A549 (cell line): ENCODE results near the gene RIT1.

Source experiments
- KDM5A ChIP-seq: fragments of 200-600 bp; sonication (generic); IDR thresholded peaks from 2 replicates; pipeline ENCODE4 v1.6.1; 2016; ENCODE audit warnings: antibody characterized with exemption, mild to moderate bottlenecking
- MAZ ChIP-seq: fragments of 150-350 bp; IDR thresholded peaks from 2 replicates; pipeline ENCODE4 v1.6.1; 2014; ENCODE audit warnings: antibody characterized with exemption, low read depth, low read length, borderline replicate concordance
- POLR2A ChIP-seq: IDR thresholded peaks from 2 replicates; pipeline ENCODE4 v1.6.1; 2012; ENCODE audit warnings: mild to moderate bottlenecking, low read length
- RAD21 ChIP-seq, 2 experiments: fragments of >200 bp in 1 of 2; sonication (Bioruptor Twin) in 1 of 2; formaldehyde crosslinking in 1 of 2; IDR thresholded peaks in 1 of 2; conservative IDR thresholded peaks in 1 of 2; 2 replicates in 1 of 2; 3 replicates in 1 of 2; pipeline ENCODE4 v1.6.1; 2012 to 2018; ENCODE audit warnings: inconsistent platforms in 1 of 2
- RFX5 ChIP-seq: fragments of 450-650 bp; IDR thresholded peaks from 2 replicates; pipeline ENCODE4 v1.7.1; 2014; ENCODE audit warnings: antibody characterized with exemption, mild to moderate bottlenecking, moderate library complexity
- TF ChIP-seq, protein P1 (sequence below): fragments of >200 bp; sonication (Bioruptor Twin); formaldehyde crosslinking; IDR thresholded peaks from 3 replicates; pipeline ENCODE4 v1.5.1; 2016
- TF ChIP-seq, protein P2 (sequence below): fragments of 150-350 bp; IDR thresholded peaks from 2 replicates; pipeline ENCODE4 v1.6.1; 2014; ENCODE audit warnings: low read depth, mild to moderate bottlenecking, low read length
- TF ChIP-seq, protein P3 (sequence below): fragments of 250-450 bp; sonication (Bioruptor Pico); IDR thresholded peaks from 2 replicates; pipeline ENCODE4 v1.5.0; 2021; ENCODE audit warnings: mild to moderate bottlenecking, moderate library complexity, borderline replicate concordance

- no peak for TF ChIP-seq MAZ
- TF ChIP-seq KDM5A = no peak
- TF ChIP-seq, protein P1, sequence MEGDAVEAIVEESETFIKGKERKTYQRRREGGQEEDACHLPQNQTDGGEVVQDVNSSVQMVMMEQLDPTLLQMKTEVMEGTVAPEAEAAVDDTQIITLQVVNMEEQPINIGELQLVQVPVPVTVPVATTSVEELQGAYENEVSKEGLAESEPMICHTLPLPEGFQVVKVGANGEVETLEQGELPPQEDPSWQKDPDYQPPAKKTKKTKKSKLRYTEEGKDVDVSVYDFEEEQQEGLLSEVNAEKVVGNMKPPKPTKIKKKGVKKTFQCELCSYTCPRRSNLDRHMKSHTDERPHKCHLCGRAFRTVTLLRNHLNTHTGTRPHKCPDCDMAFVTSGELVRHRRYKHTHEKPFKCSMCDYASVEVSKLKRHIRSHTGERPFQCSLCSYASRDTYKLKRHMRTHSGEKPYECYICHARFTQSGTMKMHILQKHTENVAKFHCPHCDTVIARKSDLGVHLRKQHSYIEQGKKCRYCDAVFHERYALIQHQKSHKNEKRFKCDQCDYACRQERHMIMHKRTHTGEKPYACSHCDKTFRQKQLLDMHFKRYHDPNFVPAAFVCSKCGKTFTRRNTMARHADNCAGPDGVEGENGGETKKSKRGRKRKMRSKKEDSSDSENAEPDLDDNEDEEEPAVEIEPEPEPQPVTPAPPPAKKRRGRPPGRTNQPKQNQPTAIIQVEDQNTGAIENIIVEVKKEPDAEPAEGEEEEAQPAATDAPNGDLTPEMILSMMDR = no peak
- no peak for TF ChIP-seq RAD21 (conservative IDR thresholded peaks at IDR 0.05 in 1 of 2, IDR thresholded peaks at IDR 0.05 in 1 of 2)
- no peak for TF ChIP-seq POLR2A
- TF ChIP-seq RFX5 = no peak
- TF ChIP-seq, protein P2, sequence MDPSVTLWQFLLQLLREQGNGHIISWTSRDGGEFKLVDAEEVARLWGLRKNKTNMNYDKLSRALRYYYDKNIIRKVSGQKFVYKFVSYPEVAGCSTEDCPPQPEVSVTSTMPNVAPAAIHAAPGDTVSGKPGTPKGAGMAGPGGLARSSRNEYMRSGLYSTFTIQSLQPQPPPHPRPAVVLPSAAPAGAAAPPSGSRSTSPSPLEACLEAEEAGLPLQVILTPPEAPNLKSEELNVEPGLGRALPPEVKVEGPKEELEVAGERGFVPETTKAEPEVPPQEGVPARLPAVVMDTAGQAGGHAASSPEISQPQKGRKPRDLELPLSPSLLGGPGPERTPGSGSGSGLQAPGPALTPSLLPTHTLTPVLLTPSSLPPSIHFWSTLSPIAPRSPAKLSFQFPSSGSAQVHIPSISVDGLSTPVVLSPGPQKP = no peak
- TF ChIP-seq, protein P3, sequence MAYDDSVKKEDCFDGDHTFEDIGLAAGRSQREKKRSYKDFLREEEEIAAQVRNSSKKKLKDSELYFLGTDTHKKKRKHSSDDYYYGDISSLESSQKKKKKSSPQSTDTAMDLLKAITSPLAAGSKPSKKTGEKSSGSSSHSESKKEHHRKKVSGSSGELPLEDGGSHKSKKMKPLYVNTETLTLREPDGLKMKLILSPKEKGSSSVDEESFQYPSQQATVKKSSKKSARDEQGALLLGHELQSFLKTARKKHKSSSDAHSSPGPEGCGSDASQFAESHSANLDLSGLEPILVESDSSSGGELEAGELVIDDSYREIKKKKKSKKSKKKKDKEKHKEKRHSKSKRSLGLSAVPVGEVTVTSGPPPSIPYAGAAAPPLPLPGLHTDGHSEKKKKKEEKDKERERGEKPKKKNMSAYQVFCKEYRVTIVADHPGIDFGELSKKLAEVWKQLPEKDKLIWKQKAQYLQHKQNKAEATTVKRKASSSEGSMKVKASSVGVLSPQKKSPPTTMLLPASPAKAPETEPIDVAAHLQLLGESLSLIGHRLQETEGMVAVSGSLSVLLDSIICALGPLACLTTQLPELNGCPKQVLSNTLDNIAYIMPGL (CRISPR knock-in tag) = no peak
Measured at GRCh38 chr1:155889566-155889965, 21.6 kb downstream of the RIT1 start.
